Liver (tissue), 9 donors: ENCODE results near the gene DIPK1A. TPM values are rescaled to one million over a fixed set of nuclear protein-coding genes. Genes with fewer than 3 reads are reported as not detected.

ENCODE experiments used
- DNase-seq: peaks from one replicate; pipeline ENCODE4 v3.0.0-alpha.2; 2017; ENCODE audit warnings: low spot score
- H3K27ac ChIP-seq, 2 donors: one replicate each; pipeline ENCODE4 v1.7.0; 2013; ENCODE audit warnings: inconsistent platforms in 2 of 2, low read length in 2 of 2, control low read depth in 1 of 2, low read depth in 1 of 2, mild to moderate bottlenecking in 1 of 2
- H3K27me3 ChIP-seq, 4 donors: one replicate each; pipeline versions ENCODE4 v1.6.1 to v1.7.0; 2013; ENCODE audit warnings: low read length in 3 of 4, inconsistent platforms in 1 of 4, mild to moderate bottlenecking in 1 of 4, moderate library complexity in 1 of 4; ENCODE audit not compliant: control insufficient read depth in 4 of 4, insufficient read depth in 4 of 4
- H3K36me3 ChIP-seq, 4 donors: one replicate each; pipeline versions ENCODE4 v1.6.1 to v1.7.0; 2013; ENCODE audit warnings: low read length in 3 of 4, mild to moderate bottlenecking in 3 of 4, low read depth in 1 of 4, moderate library complexity in 1 of 4; ENCODE audit not compliant: control insufficient read depth in 4 of 4, insufficient read depth in 3 of 4
- H3K4me1 ChIP-seq, 4 donors: one replicate each; pipeline versions ENCODE4 v1.6.1 to v1.7.0; 2013; ENCODE audit warnings: low read length in 3 of 4, mild to moderate bottlenecking in 3 of 4, moderate library complexity in 1 of 4; ENCODE audit not compliant: control insufficient read depth in 4 of 4, insufficient read depth in 4 of 4
- H3K4me3 ChIP-seq, 3 donors: one replicate each; pipeline versions ENCODE4 v1.6.1 to v1.7.0; 2013; ENCODE audit warnings: low read length in 3 of 3, control low read depth in 1 of 3, low read depth in 1 of 3, mild to moderate bottlenecking in 1 of 3
- H3K9ac ChIP-seq, 2 donors: one replicate each; pipeline ENCODE4 v1.7.0; 2013; ENCODE audit warnings: low read length in 2 of 2, mild to moderate bottlenecking in 2 of 2, moderate library complexity in 2 of 2, control low read depth in 1 of 2, low read depth in 1 of 2
- H3K9me3 ChIP-seq, 4 donors: one replicate each; pipeline versions ENCODE4 v1.6.1 to v1.7.0; 2013; ENCODE audit warnings: low read length in 3 of 4; ENCODE audit not compliant: control insufficient read depth in 4 of 4
- ATF3 ChIP-seq: IDR thresholded peaks from 2 replicates; pipeline ENCODE4 v1.6.1; 2016; ENCODE audit warnings: antibody characterized with exemption
- CTCF ChIP-seq: fragments of 150-350 bp; IDR thresholded peaks from 2 replicates; pipeline ENCODE4 v1.5.1; 2017; ENCODE audit warnings: improper control_type of control experiment, low read depth, low read length; ENCODE audit not compliant: missing input control
- EGR1 ChIP-seq, 2 donors: IDR thresholded peaks; 2 replicates each; pipeline ENCODE4 v1.6.1; 2016 to 2018; ENCODE audit warnings: antibody characterized with exemption in 2 of 2, low read depth in 2 of 2
- FOXA1 ChIP-seq: IDR thresholded peaks from 2 replicates; pipeline ENCODE4 v1.6.1; 2016; ENCODE audit warnings: antibody characterized with exemption
- FOXA2 ChIP-seq: IDR thresholded peaks from 2 replicates; pipeline ENCODE4 v1.6.1; 2016; ENCODE audit warnings: antibody characterized with exemption
- GABPA ChIP-seq, 2 donors: IDR thresholded peaks in 1 of 2; conservative IDR thresholded peaks in 1 of 2; 2 replicates each; pipeline ENCODE4 v1.6.1; 2016; ENCODE audit warnings: antibody characterized with exemption in 2 of 2, mild to moderate bottlenecking in 1 of 2, moderate library complexity in 1 of 2
- HNF4A ChIP-seq, 2 donors: conservative IDR thresholded peaks; 2 replicates each; pipeline ENCODE4 v1.6.1; 2016; ENCODE audit warnings: antibody characterized with exemption in 2 of 2, mild to moderate bottlenecking in 2 of 2
- HNF4G ChIP-seq: IDR thresholded peaks from 2 replicates; pipeline ENCODE4 v1.6.1; 2016; ENCODE audit warnings: antibody characterized with exemption
- JUND ChIP-seq, 2 donors: IDR thresholded peaks; 2 replicates each; pipeline ENCODE4 v1.6.1; 2016; ENCODE audit warnings: antibody characterized with exemption in 2 of 2
- MAX ChIP-seq: IDR thresholded peaks from 2 replicates; pipeline ENCODE4 v1.6.1; 2016; ENCODE audit warnings: antibody characterized with exemption
- RAD21 ChIP-seq, 2 donors: IDR thresholded peaks; 2 replicates each; pipeline ENCODE4 v1.6.1; 2016; ENCODE audit warnings: antibody characterized with exemption in 2 of 2, mild to moderate bottlenecking in 2 of 2
- REST ChIP-seq: IDR thresholded peaks from 2 replicates; pipeline ENCODE4 v1.6.1; 2016; ENCODE audit warnings: antibody characterized with exemption, mild to moderate bottlenecking
- RXRA ChIP-seq, 2 donors: IDR thresholded peaks; 2 replicates each; pipeline ENCODE4 v1.6.1; 2017 to 2018; ENCODE audit warnings: antibody characterized with exemption in 2 of 2, mild to moderate bottlenecking in 1 of 2
- SP1 ChIP-seq: IDR thresholded peaks from 2 replicates; pipeline ENCODE4 v1.6.1; 2018; ENCODE audit warnings: antibody characterized with exemption, mild to moderate bottlenecking
- TAF1 ChIP-seq: conservative IDR thresholded peaks from 2 replicates; pipeline ENCODE4 v1.6.1; 2016; ENCODE audit warnings: antibody characterized with exemption, mild to moderate bottlenecking
- YY1 ChIP-seq: IDR thresholded peaks from 2 replicates; pipeline ENCODE4 v1.6.1; 2016; ENCODE audit warnings: antibody characterized with exemption, mild to moderate bottlenecking
- ZBTB33 ChIP-seq: IDR thresholded peaks from 2 replicates; pipeline ENCODE4 v1.6.1; 2016; ENCODE audit warnings: antibody characterized with exemption
- WGBS: extraction: QIAGEN DNeasy Blood & Tissue Kit; methylation state at CpG from one replicate; pipeline ENCODE4 v1.1.7; 2013; 5-methylcytosine and 5-hydroxymethylcytosine counted together
- polyA plus RNA-seq, 2 donors: library from polyadenylated mRNA; stranded (reverse) in 1 of 2; unstranded in 1 of 2; fragments of 200-250 nt in 1 of 2; fragments of >200 nt in 1 of 2; fragmentation: Nextera tagmentation in 1 of 2; extraction: Ambion mirVana in 1 of 2; gene quantifications; one replicate each; pipeline versions ENCODE4 v1.2.1 to v1.2.3, GENCODE V29; 2013 to 2015
- total RNA-seq, 2 donors: library from RNA; depleted of rRNA; stranded (reverse); fragments of >200 nt; gene quantifications; one replicate each; pipeline ENCODE4 v1.2.3, GENCODE V29; 2014
- donor health status: healthy.
- donor health status: healthy.
- donor health status: healthy.
- donor health status: healthy.
- donor health status: healthy.

DIPK1A gene
- total and polyA plus RNA-seq, 4 donors, result 7.9 to 11.6 (median 10.2) TPM

GRCh38 chr1:92909321-92909720, 51.9 kb downstream of the DIPK1A start:
- H3K4me1 ChIP-seq, result peaks cover 4 to 14% (median 10%) of the 10 kb centered on the region in 4 donors
- no peak overlapping the region for H3K27ac ChIP-seq
- no peak for TF ChIP-seq ATF3
- no peak for TF ChIP-seq HNF4G
- TF ChIP-seq CTCF, result no peak
- no peak for TF ChIP-seq JUND (IDR thresholded peaks at IDR 0.05)
- TF ChIP-seq REST, result no peak
- TF ChIP-seq SP1, result no peak
- TF ChIP-seq RXRA (IDR thresholded peaks at IDR 0.05), result no peak
- TF ChIP-seq FOXA2, result no peak
- no peak for TF ChIP-seq RAD21 (IDR thresholded peaks at IDR 0.05)
- no peak for TF ChIP-seq TAF1
- TF ChIP-seq ZBTB33, result no peak
- no peak for TF ChIP-seq FOXA1
- TF ChIP-seq YY1, result no peak
- TF ChIP-seq HNF4A (conservative IDR thresholded peaks at IDR 0.05), result no peak
- no peak for TF ChIP-seq EGR1 (IDR thresholded peaks at IDR 0.05; ENCODE audit: low read depth in 2 of 2)
- no peak for TF ChIP-seq GABPA (IDR thresholded peaks at IDR 0.05 in 1 of 2, conservative IDR thresholded peaks at IDR 0.05 in 1 of 2)
- no peak for TF ChIP-seq MAX
- WGBS, result 90% methylated on average over 3 of the region's 3 CpGs
- no peaks in the 10 kb centered on the region for H3K27me3 ChIP-seq
- H3K9me3 ChIP-seq, result no peaks in the 10 kb centered on the region
- no peak for DNase-seq
- no peak overlapping the region for H3K4me3 ChIP-seq
- no peaks in the 10 kb centered on the region for H3K36me3 ChIP-seq
- no peak overlapping the region for H3K9ac ChIP-seq
